Endothelial cell of umbilical vein (primary cell): ENCODE measurements around the gene ELMO1.

Experiments used
- CTCF ChIP-seq, 2 donors: IDR thresholded peaks; 1 replicate in 1 of 2; 2 replicates in 1 of 2; pipeline ENCODE4 v1.5.1; 2011; ENCODE audit warnings: low read length in 2 of 2, mild to moderate bottlenecking in 2 of 2, moderate library complexity in 2 of 2, control low read depth in 1 of 2, inconsistent platforms in 1 of 2, low read depth in 1 of 2; ENCODE audit not compliant: insufficient read depth in 1 of 2; ENCODE audit errors: extremely low read depth in 1 of 2
- EZH2 ChIP-seq: IDR thresholded peaks from 2 replicates; pipeline ENCODE4 v1.6.1; 2012; ENCODE audit warnings: borderline replicate concordance, low read depth, mild to moderate bottlenecking, moderate library complexity, low read length, inconsistent platforms; ENCODE audit not compliant: severe bottlenecking
- FOS ChIP-seq: IDR thresholded peaks from 2 replicates; pipeline ENCODE4 v1.6.1; 2011; ENCODE audit warnings: mild to moderate bottlenecking, low read length, moderate library complexity, borderline replicate concordance; ENCODE audit not compliant: insufficient read depth
- GATA2 ChIP-seq: IDR thresholded peaks from 2 replicates; pipeline ENCODE4 v1.7.0; 2011; ENCODE audit warnings: low read depth, mild to moderate bottlenecking, moderate library complexity, mixed read lengths, low read length; ENCODE audit not compliant: insufficient read length, insufficient read depth
- JUN ChIP-seq: IDR thresholded peaks from 2 replicates; pipeline ENCODE4 v1.6.1; 2011; ENCODE audit warnings: borderline replicate concordance, low read depth; ENCODE audit not compliant: insufficient read length, insufficient read depth
- MAX ChIP-seq: IDR thresholded peaks from 2 replicates; pipeline ENCODE4 v1.6.1; 2011; ENCODE audit not compliant: insufficient read depth, insufficient read length
- MYC ChIP-seq: IDR thresholded peaks from one replicate; pipeline ENCODE4 v1.6.1; 2011; ENCODE audit warnings: mild to moderate bottlenecking, low read depth, low read length
- POLR2A ChIP-seq: IDR thresholded peaks from 2 replicates; pipeline ENCODE4 v1.6.1; 2012; ENCODE audit warnings: low read depth, mild to moderate bottlenecking, control low read depth, low read length
- POLR2AphosphoS5 ChIP-seq: IDR thresholded peaks from 2 replicates; pipeline ENCODE4 v1.6.1; 2012; ENCODE audit warnings: low read depth, mild to moderate bottlenecking, control low read depth, low read length, moderate library complexity; ENCODE audit not compliant: insufficient read depth

- TF ChIP-seq CTCF (IDR thresholded peaks at IDR 0.05; ENCODE audit: extremely low read depth in 1 of 2, insufficient read depth in 1 of 2, low read depth in 1 of 2, low read length in 2 of 2) (no peak), POLR2AphosphoS5 (no peak), EZH2 (no peak), POLR2A (no peak), MAX (no peak), JUN (no peak), FOS (no peak), GATA2 (no peak), MYC (no peak)
Measured at GRCh38 chr7:37329940-37330339, 118.7 kb downstream of the ELMO1 start.
